SU-DHL-6 (cell line): ENCODE data around the gene OR6V1.

Source experiments
- CTCF ChIP-seq: fragments of 200-600 bp; sonication (generic); IDR thresholded peaks from one replicate; pipeline ENCODE4 v1.5.1; 2017; ENCODE audit warnings: antibody characterized with exemption, mild to moderate bottlenecking, low read length, moderate library complexity; ENCODE audit not compliant: insufficient read depth, poor library complexity, severe bottlenecking
- EZH2phosphoT487 ChIP-seq: fragments of 200-600 bp; sonication (generic), shearing (Covaris generic); conservative IDR thresholded peaks from 2 replicates; pipeline ENCODE4 v1.6.1; 2018; ENCODE audit warnings: mild to moderate bottlenecking, antibody characterized with exemption, low read length, moderate library complexity, mixed read lengths

GRCh38 chr7:143049362-143049761 is 2.8 kb upstream of the OR6V1 start:
- TF ChIP-seq EZH2phosphoT487 (no peak), CTCF (no peak)
